Measurements from ENCODE around the gene MBTD1. TPM values are rescaled to one million over a fixed set of nuclear protein-coding genes. Genes with fewer than 3 reads are reported as not detected.
A peak's percentile ranks its signal among the peaks of the same experiment; 100 is the strongest.
"Not testable (repeated sequence)": the region's sequence is repeated elsewhere in the genome, so short reads cannot be mapped to it uniquely, and the experiment has no call there.

Gene MBTD1
- total RNA-seq, 1 donor from 2014 or later, result 69.8 TPM

- Histone ChIP-seq H3K79me2 (ENCODE audit: low read depth) (no peaks in the 10 kb centered on the region), H3K4me3 (no peak overlapping the region), H3K9me3 (ENCODE audit: low read depth) (no peaks in the 10 kb centered on the region), H3K27me3 (no peaks in the 10 kb centered on the region), H3K4me2 (no peak overlapping the region), H3K9ac (no peak overlapping the region), H3F3A (ENCODE audit: low read depth) (peaks cover 8% of the 10 kb centered on the region), H3K36me3 (peaks cover 3% of the 10 kb centered on the region), H3K27ac (no peak overlapping the region), H3K4me1 (no peaks in the 10 kb centered on the region), H4K20me1 (ENCODE audit: low read depth) (peaks cover 3% of the 10 kb centered on the region), H2AFZ (replicated peaks) (no peak overlapping the region)
- no peak for TF ChIP-seq EZH2phosphoT487 (IDR thresholded peaks at IDR 0.05)
- TF ChIP-seq, protein P1, sequence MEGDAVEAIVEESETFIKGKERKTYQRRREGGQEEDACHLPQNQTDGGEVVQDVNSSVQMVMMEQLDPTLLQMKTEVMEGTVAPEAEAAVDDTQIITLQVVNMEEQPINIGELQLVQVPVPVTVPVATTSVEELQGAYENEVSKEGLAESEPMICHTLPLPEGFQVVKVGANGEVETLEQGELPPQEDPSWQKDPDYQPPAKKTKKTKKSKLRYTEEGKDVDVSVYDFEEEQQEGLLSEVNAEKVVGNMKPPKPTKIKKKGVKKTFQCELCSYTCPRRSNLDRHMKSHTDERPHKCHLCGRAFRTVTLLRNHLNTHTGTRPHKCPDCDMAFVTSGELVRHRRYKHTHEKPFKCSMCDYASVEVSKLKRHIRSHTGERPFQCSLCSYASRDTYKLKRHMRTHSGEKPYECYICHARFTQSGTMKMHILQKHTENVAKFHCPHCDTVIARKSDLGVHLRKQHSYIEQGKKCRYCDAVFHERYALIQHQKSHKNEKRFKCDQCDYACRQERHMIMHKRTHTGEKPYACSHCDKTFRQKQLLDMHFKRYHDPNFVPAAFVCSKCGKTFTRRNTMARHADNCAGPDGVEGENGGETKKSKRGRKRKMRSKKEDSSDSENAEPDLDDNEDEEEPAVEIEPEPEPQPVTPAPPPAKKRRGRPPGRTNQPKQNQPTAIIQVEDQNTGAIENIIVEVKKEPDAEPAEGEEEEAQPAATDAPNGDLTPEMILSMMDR (IDR thresholded peaks at IDR 0.05), result peak; percentile 80
- TF ChIP-seq EZH2 (IDR thresholded peaks at IDR 0.05), result no peak
- Mint-ChIP-seq H3K27ac (no peak overlapping the region), H3K9me3 (no peaks in the 10 kb centered on the region), H3K36me3 (peaks cover 7% of the 10 kb centered on the region), H3K4me3 (no peak overlapping the region), H3K27me3 (ENCODE audit: insufficient read depth, low read depth) (peaks cover 2% of the 10 kb centered on the region), H3K4me1 (no peaks in the 10 kb centered on the region)
- peak; percentile 67 for DNase-seq (ENCODE audit: low spot score)
These were observed 38.9 kb upstream of the MBTD1 start for GRCh38 chr17:51298508-51299371.

DNA sequence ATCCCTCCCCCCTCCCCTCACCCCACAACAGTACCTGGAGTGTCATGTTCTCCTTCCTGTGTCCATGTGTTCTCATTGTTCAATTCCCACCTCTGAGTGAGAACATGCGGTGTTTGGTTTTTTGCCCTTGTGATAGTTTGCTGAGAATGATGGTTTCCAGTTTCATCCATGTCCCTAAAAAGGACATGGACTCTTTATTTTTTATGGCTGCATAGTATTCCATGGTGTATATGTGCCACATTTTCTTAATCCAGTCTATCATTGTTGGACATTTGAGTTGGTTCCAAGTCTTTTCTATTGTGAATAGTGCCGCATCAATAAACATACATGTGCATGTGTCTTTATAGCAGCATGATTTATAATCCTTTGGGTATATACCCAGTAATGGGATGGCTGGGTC, 34.5 kb upstream of the MBTD1 start:
- DNase-seq (ENCODE audit: low spot score); H3K4me1 ChIP-seq; H3K4me1 Mint-ChIP-seq; H3K4me2 ChIP-seq; H3K79me2 ChIP-seq (ENCODE audit: low read depth); H3F3A ChIP-seq (ENCODE audit: low read depth); H3K27ac Mint-ChIP-seq; H3K27ac ChIP-seq; H3K9ac ChIP-seq; H3K27me3 Mint-ChIP-seq (ENCODE audit: insufficient read depth, low read depth); H2AFZ ChIP-seq (replicated peaks); H4K20me1 ChIP-seq (ENCODE audit: low read depth); H3K4me3 ChIP-seq; H3K9me3 Mint-ChIP-seq; H3K27me3 ChIP-seq; H3K4me3 Mint-ChIP-seq; H3K9me3 ChIP-seq (ENCODE audit: low read depth): not testable (repeated sequence)
- H3K36me3 Mint-ChIP-seq, result peaks cover 29% of the 10 kb centered on the region
- peaks cover 13% of the 10 kb centered on the region for H3K36me3 ChIP-seq

DNA sequence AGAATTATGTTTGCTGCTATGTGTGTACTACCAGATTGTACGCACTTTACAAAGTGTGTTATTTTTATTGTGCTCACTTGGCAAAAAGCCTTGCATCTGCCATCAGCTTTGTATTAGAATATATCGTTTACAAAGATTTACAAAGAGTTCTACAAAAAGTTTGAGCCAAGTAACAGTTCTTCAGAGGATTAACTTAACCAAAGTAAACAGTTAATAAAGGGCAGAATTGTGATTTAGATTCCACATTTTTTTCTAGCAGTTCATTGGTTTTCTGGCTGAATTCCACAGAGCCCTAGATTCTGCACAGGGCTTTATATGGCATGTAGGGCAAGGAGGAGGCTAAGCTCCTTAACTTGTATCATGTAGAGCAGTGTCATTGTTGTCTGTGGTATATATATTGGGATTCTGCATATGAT, 29.9 kb upstream of the MBTD1 start:
- no peak overlapping the region for H2AFZ ChIP-seq (replicated peaks)
- Mint-ChIP-seq H3K36me3 (peaks cover 38% of the 10 kb centered on the region), H3K27me3 (ENCODE audit: insufficient read depth, low read depth) (no peaks in the 10 kb centered on the region), H3K4me3 (no peak overlapping the region), H3K27ac (no peak overlapping the region), H3K4me1 (no peaks in the 10 kb centered on the region), H3K9me3 (no peaks in the 10 kb centered on the region)
- TF ChIP-seq, protein P1 (IDR thresholded peaks at IDR 0.05), result no peak
- no peak for TF ChIP-seq EZH2phosphoT487 (IDR thresholded peaks at IDR 0.05)
- TF ChIP-seq EZH2 (IDR thresholded peaks at IDR 0.05), result no peak
- no peak overlapping the region for H3K9ac ChIP-seq
- H3K9me3 ChIP-seq (ENCODE audit: low read depth), result no peaks in the 10 kb centered on the region
- H3K79me2 ChIP-seq (ENCODE audit: low read depth), result no peaks in the 10 kb centered on the region
- H3K36me3 ChIP-seq, result peaks cover 29% of the 10 kb centered on the region
- H3K27me3 ChIP-seq, result no peaks in the 10 kb centered on the region
- peaks cover 4% of the 10 kb centered on the region for H4K20me1 ChIP-seq (ENCODE audit: low read depth)
- H3K27ac ChIP-seq, result no peak overlapping the region
- no peaks in the 10 kb centered on the region for H3F3A ChIP-seq (ENCODE audit: low read depth)
- no peak for DNase-seq (ENCODE audit: low spot score)
- no peak overlapping the region for H3K4me2 ChIP-seq
- no peaks in the 10 kb centered on the region for H3K4me1 ChIP-seq
- no peak overlapping the region for H3K4me3 ChIP-seq

DNA sequence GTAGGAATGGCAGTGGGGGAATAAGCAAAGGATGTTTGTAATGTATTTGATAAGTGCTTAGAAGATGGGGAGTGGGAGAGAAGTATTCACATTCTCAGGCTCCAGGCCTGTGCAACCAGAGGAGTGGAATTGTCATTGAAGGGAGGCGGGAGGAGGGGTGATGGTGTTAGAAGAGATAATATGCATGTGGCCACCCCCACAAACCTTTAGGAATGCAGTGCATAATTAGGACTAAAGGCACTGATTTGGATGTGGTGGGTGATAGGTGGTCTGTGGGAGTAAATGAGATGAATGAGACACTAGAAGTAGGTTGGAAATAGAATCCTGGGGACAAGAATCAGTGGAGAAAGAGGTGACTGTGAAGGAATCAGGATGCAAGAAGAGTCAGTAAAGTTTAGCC, 27.6 kb upstream of the MBTD1 start:
- DNase-seq (ENCODE audit: low spot score), result no peak
- no peaks in the 10 kb centered on the region for H3K9me3 ChIP-seq (ENCODE audit: low read depth)
- H2AFZ ChIP-seq (replicated peaks), result no peak overlapping the region
- no peaks in the 10 kb centered on the region for H3K79me2 ChIP-seq (ENCODE audit: low read depth)
- H4K20me1 ChIP-seq (ENCODE audit: low read depth), result peaks cover 4% of the 10 kb centered on the region
- H3K9ac ChIP-seq, result no peak overlapping the region
- no peak overlapping the region for H3K4me2 ChIP-seq
- TF ChIP-seq EZH2 (IDR thresholded peaks at IDR 0.05), result no peak
- TF ChIP-seq, protein P1 (IDR thresholded peaks at IDR 0.05), result no peak
- TF ChIP-seq EZH2phosphoT487 (IDR thresholded peaks at IDR 0.05), result no peak
- H3K27ac ChIP-seq, result no peak overlapping the region
- no peaks in the 10 kb centered on the region for H3K4me1 Mint-ChIP-seq
- no peaks in the 10 kb centered on the region for H3K9me3 Mint-ChIP-seq
- no peak overlapping the region for H3K27ac Mint-ChIP-seq
- H3K36me3 ChIP-seq, result peaks cover 21% of the 10 kb centered on the region
- peaks cover 29% of the 10 kb centered on the region for H3K36me3 Mint-ChIP-seq
- H3F3A ChIP-seq (ENCODE audit: low read depth), result no peaks in the 10 kb centered on the region
- H3K4me3 ChIP-seq, result no peak overlapping the region
- no peak overlapping the region for H3K4me3 Mint-ChIP-seq
- H3K27me3 ChIP-seq, result no peaks in the 10 kb centered on the region
- H3K4me1 ChIP-seq, result no peaks in the 10 kb centered on the region
- H3K27me3 Mint-ChIP-seq (ENCODE audit: insufficient read depth, low read depth), result no peaks in the 10 kb centered on the region

All from neural progenitor cell (in vitro differentiated cells).